Neural progenitor cell (in vitro differentiated cells): Measurements from ENCODE around the gene ANKRD18A. TPM values are rescaled to one million over a fixed set of nuclear protein-coding genes. Genes with fewer than 3 reads are reported as not detected.

ENCODE experiments used
- DNase-seq: peaks from one replicate; pipeline ENCODE4 v3.0.0-alpha.2; 2016; ENCODE audit warnings: low spot score
- H2AFZ ChIP-seq: fragments of 200-600 bp; sonication (generic); replicated peaks from 2 replicates; pipeline ENCODE4 v1.6.1; 2016; ENCODE audit warnings: antibody characterized with exemption
- H3F3A ChIP-seq: fragments of 200-600 bp; sonication (generic); 2 replicates; pipeline ENCODE4 v1.6.1; 2016; ENCODE audit warnings: antibody characterized with exemption, low read depth
- H3K27ac ChIP-seq: fragments of 200-600 bp; sonication (generic); 2 replicates; pipeline ENCODE4 v1.5.1; 2016; ENCODE audit warnings: mild to moderate bottlenecking
- H3K27me3 ChIP-seq: fragments of 200-600 bp; sonication (generic); 2 replicates; pipeline ENCODE4 v1.6.1; 2016; ENCODE audit warnings: mild to moderate bottlenecking, moderate library complexity
- H3K36me3 ChIP-seq: fragments of 200-600 bp; sonication (generic); 2 replicates; pipeline ENCODE4 v1.5.1; 2016
- H3K4me1 ChIP-seq: fragments of 200-600 bp; sonication (generic); 2 replicates; pipeline ENCODE4 v1.6.1; 2016; ENCODE audit warnings: mixed run types
- H3K4me2 ChIP-seq: fragments of 200-600 bp; sonication (generic); 2 replicates; pipeline ENCODE4 v1.6.1; 2016
- H3K4me3 ChIP-seq: fragments of 200-600 bp; sonication (generic); 2 replicates; pipeline ENCODE4 v1.5.1; 2016
- H3K79me2 ChIP-seq: fragments of 200-600 bp; sonication (generic); 2 replicates; pipeline ENCODE4 v1.6.1; 2016; ENCODE audit warnings: low read depth
- H3K9ac ChIP-seq: fragments of 200-600 bp; sonication (generic); 2 replicates; pipeline ENCODE4 v1.6.1; 2016
- H3K9me3 ChIP-seq: fragments of 200-600 bp; sonication (generic); 2 replicates; pipeline ENCODE4 v1.5.1; 2016; ENCODE audit warnings: low read depth
- H4K20me1 ChIP-seq: fragments of 200-600 bp; sonication (generic); 2 replicates; pipeline ENCODE4 v1.6.1; 2016; ENCODE audit warnings: low read depth
- H3K27ac Mint-ChIP-seq: 3 replicates; pipeline ENCODE4 v1.8.0; 2021; ENCODE audit warnings: mixed read lengths
- H3K27me3 Mint-ChIP-seq: 2 replicates; pipeline ENCODE4 v1.8.0; 2022; ENCODE audit warnings: low read depth, mild to moderate bottlenecking, inconsistent platforms, moderate library complexity, mixed read lengths; ENCODE audit not compliant: insufficient read depth
- H3K36me3 Mint-ChIP-seq: 3 replicates; pipeline ENCODE4 v1.8.0; 2021; ENCODE audit warnings: mixed read lengths
- H3K4me1 Mint-ChIP-seq: 3 replicates; pipeline ENCODE4 v1.8.0; 2021; ENCODE audit warnings: mixed read lengths
- H3K4me3 Mint-ChIP-seq: 3 replicates; pipeline ENCODE4 v1.8.0; 2021; ENCODE audit warnings: mild to moderate bottlenecking, moderate library complexity, mixed read lengths
- H3K9me3 Mint-ChIP-seq: 3 replicates; pipeline ENCODE4 v1.8.0; 2020; ENCODE audit warnings: mixed read lengths
- EZH2 ChIP-seq: fragments of 200-600 bp; sonication (generic); IDR thresholded peaks from 2 replicates; pipeline ENCODE4 v1.6.1; 2017; ENCODE audit warnings: antibody characterized with exemption, mild to moderate bottlenecking, moderate library complexity
- EZH2phosphoT487 ChIP-seq: fragments of 200-600 bp; sonication (generic); IDR thresholded peaks from 2 replicates; pipeline ENCODE4 v1.6.1; 2017; ENCODE audit warnings: antibody characterized with exemption
- small RNA-seq: library from RNA; depleted of rRNA; stranded (forward); fragments of <200 nt; gene quantifications from one replicate; pipeline ENCODE3, GENCODE V24; 2015
- total RNA-seq: library from RNA; depleted of rRNA; stranded (reverse); fragments of >200 nt; gene quantifications from 2 replicates; pipeline ENCODE4 v1.2.3, GENCODE V29; 2015; ENCODE audit warnings: low replicate concordance
- TF ChIP-seq, protein P1 (sequence below): fragments of 200-600 bp; sonication (generic); IDR thresholded peaks from 2 replicates; pipeline ENCODE4 v1.5.1; 2017; ENCODE audit warnings: antibody characterized with exemption, mild to moderate bottlenecking

ANKRD18A gene
- total RNA-seq, 1 donor from 2014 or later: 3.0 TPM

DNA sequence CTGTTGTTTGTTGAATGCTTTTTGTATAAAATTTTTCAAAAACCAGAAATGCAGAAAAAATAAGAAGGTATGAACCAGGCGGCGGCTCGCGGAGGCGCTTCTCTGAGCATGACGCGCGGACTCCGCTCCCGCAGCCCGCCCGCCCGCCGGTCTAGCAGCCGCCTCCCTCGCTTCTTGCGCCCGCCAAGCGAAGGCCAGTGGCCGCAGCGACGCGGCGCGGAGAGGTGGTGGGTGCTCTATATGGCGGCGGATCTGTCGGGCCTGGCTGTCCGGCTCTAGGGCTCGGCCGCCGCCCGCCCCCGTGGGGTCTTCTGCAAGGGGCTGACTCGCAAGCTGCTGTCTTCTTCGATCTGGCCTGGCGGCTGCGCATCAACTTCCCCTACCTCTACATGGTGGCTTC is 93.8 kb downstream of the ANKRD18A start:
- Histone ChIP-seq H2AFZ (no peak overlapping the region), H3K9ac (no peak overlapping the region), H3K27ac (no peak overlapping the region), H3F3A (no peaks in the 10 kb centered on the region), H3K4me3 (no peak overlapping the region), H3K79me2 (no peaks in the 10 kb centered on the region), H4K20me1 (no peaks in the 10 kb centered on the region), H3K4me1 (peaks cover 3% of the 10 kb centered on the region), H3K27me3 (no peaks in the 10 kb centered on the region), H3K4me2 (no peak overlapping the region), H3K9me3 (peaks cover 9% of the 10 kb centered on the region), H3K36me3 (no peaks in the 10 kb centered on the region)
- Mint-ChIP-seq H3K27me3 (peaks cover 6% of the 10 kb centered on the region), H3K4me3 (no peak overlapping the region), H3K9me3 (peaks cover 10% of the 10 kb centered on the region), H3K36me3 (peaks cover 3% of the 10 kb centered on the region), H3K27ac (no peak overlapping the region), H3K4me1 (peaks cover 20% of the 10 kb centered on the region)
- no peak for DNase-seq
- TF ChIP-seq EZH2 (no peak), EZH2phosphoT487 (no peak)
- TF ChIP-seq, protein P1, sequence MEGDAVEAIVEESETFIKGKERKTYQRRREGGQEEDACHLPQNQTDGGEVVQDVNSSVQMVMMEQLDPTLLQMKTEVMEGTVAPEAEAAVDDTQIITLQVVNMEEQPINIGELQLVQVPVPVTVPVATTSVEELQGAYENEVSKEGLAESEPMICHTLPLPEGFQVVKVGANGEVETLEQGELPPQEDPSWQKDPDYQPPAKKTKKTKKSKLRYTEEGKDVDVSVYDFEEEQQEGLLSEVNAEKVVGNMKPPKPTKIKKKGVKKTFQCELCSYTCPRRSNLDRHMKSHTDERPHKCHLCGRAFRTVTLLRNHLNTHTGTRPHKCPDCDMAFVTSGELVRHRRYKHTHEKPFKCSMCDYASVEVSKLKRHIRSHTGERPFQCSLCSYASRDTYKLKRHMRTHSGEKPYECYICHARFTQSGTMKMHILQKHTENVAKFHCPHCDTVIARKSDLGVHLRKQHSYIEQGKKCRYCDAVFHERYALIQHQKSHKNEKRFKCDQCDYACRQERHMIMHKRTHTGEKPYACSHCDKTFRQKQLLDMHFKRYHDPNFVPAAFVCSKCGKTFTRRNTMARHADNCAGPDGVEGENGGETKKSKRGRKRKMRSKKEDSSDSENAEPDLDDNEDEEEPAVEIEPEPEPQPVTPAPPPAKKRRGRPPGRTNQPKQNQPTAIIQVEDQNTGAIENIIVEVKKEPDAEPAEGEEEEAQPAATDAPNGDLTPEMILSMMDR: no peak

DNA sequence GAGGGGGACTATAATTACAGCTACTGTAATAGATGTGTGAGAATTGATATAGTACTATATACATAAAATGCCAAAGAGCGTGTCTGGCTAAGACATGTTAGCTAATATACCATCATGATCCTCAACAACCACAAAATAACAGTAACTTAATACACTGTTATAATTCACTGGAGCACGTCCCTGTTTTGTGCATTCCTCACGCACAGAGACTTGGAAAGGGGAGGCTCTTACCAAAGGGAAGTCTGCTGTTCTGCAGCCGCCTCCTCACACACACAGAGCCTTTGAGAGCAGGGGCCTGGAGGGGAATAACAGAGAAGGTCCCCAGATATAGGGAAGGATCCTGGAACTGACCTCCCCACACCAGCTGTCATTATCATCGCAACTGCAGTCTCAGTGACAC is 97.3 kb downstream of the ANKRD18A start:
- DNase-seq: no peak
- H3K4me3 ChIP-seq: no peak overlapping the region
- no peak overlapping the region for H3K4me2 ChIP-seq
- Mint-ChIP-seq H3K27me3 (peaks cover 5% of the 10 kb centered on the region), H3K36me3 (no peaks in the 10 kb centered on the region), H3K27ac (no peak overlapping the region), H3K9me3 (peaks cover 2% of the 10 kb centered on the region), H3K4me1 (peaks cover 20% of the 10 kb centered on the region), H3K4me3 (no peak overlapping the region)
- H2AFZ ChIP-seq: no peak overlapping the region
- TF ChIP-seq, protein P1: no peak
- TF ChIP-seq EZH2phosphoT487 (no peak), EZH2 (no peak)
- no peaks in the 10 kb centered on the region for H3K79me2 ChIP-seq
- H3K9ac ChIP-seq: no peak overlapping the region
- no peaks in the 10 kb centered on the region for H3F3A ChIP-seq
- H3K27ac ChIP-seq: no peak overlapping the region
- H4K20me1 ChIP-seq: no peaks in the 10 kb centered on the region
- H3K36me3 ChIP-seq: no peaks in the 10 kb centered on the region
- peaks cover 3% of the 10 kb centered on the region for H3K4me1 ChIP-seq
- H3K9me3 ChIP-seq: no peaks in the 10 kb centered on the region
- H3K27me3 ChIP-seq: no peaks in the 10 kb centered on the region

DNA sequence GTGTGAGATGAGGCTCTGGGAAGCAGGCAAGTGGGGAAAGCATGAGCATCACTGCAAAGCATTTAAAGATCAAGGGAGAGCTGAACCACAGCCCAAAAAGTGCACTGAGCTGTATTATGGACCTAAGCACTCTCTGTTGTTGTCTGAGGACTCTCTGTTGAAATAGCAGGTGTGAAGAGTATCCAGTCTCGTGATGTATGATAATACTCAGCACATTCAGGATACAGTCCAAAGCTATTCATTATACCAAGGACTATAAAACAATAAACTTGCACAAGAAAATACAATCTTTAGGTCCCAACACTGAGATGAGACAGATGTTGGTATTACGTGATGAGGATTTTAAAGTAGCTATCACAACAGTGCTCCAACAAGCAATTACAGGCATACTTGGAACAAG is 98.6 kb downstream of the ANKRD18A start:
- Mint-ChIP-seq H3K27me3 (peaks cover 7% of the 10 kb centered on the region), H3K9me3 (peaks cover under 1% of the 10 kb centered on the region), H3K4me3 (no peak overlapping the region), H3K36me3 (no peaks in the 10 kb centered on the region), H3K4me1 (peaks cover 7% of the 10 kb centered on the region), H3K27ac (no peak overlapping the region)
- Histone ChIP-seq H3K27ac (no peak overlapping the region), H2AFZ (no peak overlapping the region), H3K4me2 (no peak overlapping the region), H3K4me3 (no peak overlapping the region), H3F3A (no peaks in the 10 kb centered on the region), H3K36me3 (no peaks in the 10 kb centered on the region), H3K4me1 (no peaks in the 10 kb centered on the region), H3K79me2 (no peaks in the 10 kb centered on the region), H4K20me1 (no peaks in the 10 kb centered on the region), H3K27me3 (no peaks in the 10 kb centered on the region), H3K9me3 (no peaks in the 10 kb centered on the region), H3K9ac (no peak overlapping the region)
- no peak for DNase-seq
- TF ChIP-seq EZH2phosphoT487 (no peak), EZH2 (no peak)
- TF ChIP-seq, protein P1: no peak

Small RNAs within 50 kb of the gene (small RNA-seq; reads per million reads assigned to genes)
- gene AL390726.1 (not detected), gene AL390726.2 (not detected), gene AL390726.3 (not detected), gene AL390726.4 (not detected), gene AL390726.5 (not detected)

Other genes with a start within 250 kb of the ANKRD18A start
- 32.9 and 44.0 TPM in 2 replicates for gene ALDH1B1, start 227.9 kb downstream of the ANKRD18A start, total RNA-seq
- 26.6 and 43.2 TPM in 2 replicates for gene IGFBPL1, start 196.1 kb downstream of the ANKRD18A start, total RNA-seq
- gene FAM240B, start 99.5 kb upstream of the ANKRD18A start, total RNA-seq: not detected in 2 replicates